Loucy (cell line): ENCODE measurements around the gene CFAP410.

Experiments
- CTCF ChIP-seq: fragments of 200-600 bp; sonication (generic); conservative IDR thresholded peaks from 2 replicates; pipeline ENCODE4 v1.5.1; 2014; ENCODE audit warnings: mild to moderate bottlenecking, antibody characterized with exemption, low read length
- EZH2phosphoT487 ChIP-seq: fragments of 200-600 bp; IDR thresholded peaks from 2 replicates; pipeline ENCODE4 v1.6.1; 2018; ENCODE audit warnings: antibody characterized with exemption, mild to moderate bottlenecking, moderate library complexity, borderline replicate concordance

DNA sequence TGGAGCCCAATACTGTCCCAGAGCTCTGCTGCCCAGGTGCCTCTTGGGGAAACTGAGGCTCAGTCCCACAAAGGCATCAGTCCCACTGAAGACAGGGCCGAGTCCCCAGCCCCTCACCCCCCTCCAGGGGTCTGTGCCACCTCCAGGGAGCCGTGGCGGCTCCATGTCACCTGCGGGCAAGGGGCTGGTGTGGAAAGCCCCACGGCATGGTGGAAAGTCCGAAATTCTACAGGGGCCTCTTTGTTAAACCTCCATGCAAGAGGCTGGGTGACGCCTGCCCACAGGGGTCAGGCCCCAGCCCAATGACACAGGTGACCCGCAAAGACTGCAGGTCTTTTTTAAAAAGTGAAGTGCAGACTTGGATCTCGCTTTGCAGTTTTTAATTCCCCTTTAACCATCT lies 56.8 kb downstream of the CFAP410 start:
- TF ChIP-seq CTCF (no peak), EZH2phosphoT487 (no peak)
